IMR-90 (cell line): Measurements from ENCODE around the gene JKAMP. TPM values are rescaled to one million over a fixed set of nuclear protein-coding genes. Genes with fewer than 3 reads are reported as not detected.

Experiments used
- CTCF ChIP-seq: conservative IDR thresholded peaks from 2 replicates; pipeline ENCODE4 v1.5.1; 2012; ENCODE audit warnings: mild to moderate bottlenecking, low read depth, low read length, improper control_type of control experiment
- MXI1 ChIP-seq: IDR thresholded peaks from 2 replicates; pipeline ENCODE4 v1.6.1; 2012; ENCODE audit warnings: low read depth, mild to moderate bottlenecking, low read length, moderate library complexity, borderline replicate concordance
- NFE2L2 ChIP-seq: fragments of 150-350 bp; IDR thresholded peaks from 2 replicates; pipeline ENCODE4 v1.6.1; 2016; ENCODE audit warnings: low read depth, mild to moderate bottlenecking, low read length
- RFX5 ChIP-seq: IDR thresholded peaks from 2 replicates; pipeline ENCODE4 v1.8.0; 2012; ENCODE audit warnings: low read depth, mild to moderate bottlenecking, low read length, moderate library complexity
- polyA plus RNA-seq, 3 experiments: library from polyadenylated mRNA; depleted of rRNA; stranded (reverse); fragments of >200 nt; gene quantifications; 2 replicates each; pipeline ENCODE4 v1.2.3, GENCODE V29; 2012; ENCODE audit warnings: low replicate concordance in 1 of 3
- total RNA-seq: library from RNA; depleted of rRNA; stranded (reverse); fragments of >200 nt; gene quantifications from 2 replicates; pipeline ENCODE4 v1.2.3, GENCODE V29; 2012

The JKAMP gene
- total and polyA plus RNA-seq, 2 of the 4 experiments (the other 2 are of a cell fraction) = 62.2 to 101 TPM

- TF ChIP-seq CTCF (peak; percentile 58), NFE2L2 (no peak), MXI1 (peak; percentile 95; the same call in 1 of the 2 replicates), RFX5 (no peak)
Observed at GRCh38 chr14:59483819-59484638, at the start of gene JKAMP, which contains the start of gene L3HYPDH (continued).
